ENCODE results near the gene LRRC2.
"Not testable (repeated sequence)": the region's sequence is repeated elsewhere in the genome, so short reads cannot be mapped to it uniquely, and the experiment has no call there.

Gene LRRC2

DNA sequence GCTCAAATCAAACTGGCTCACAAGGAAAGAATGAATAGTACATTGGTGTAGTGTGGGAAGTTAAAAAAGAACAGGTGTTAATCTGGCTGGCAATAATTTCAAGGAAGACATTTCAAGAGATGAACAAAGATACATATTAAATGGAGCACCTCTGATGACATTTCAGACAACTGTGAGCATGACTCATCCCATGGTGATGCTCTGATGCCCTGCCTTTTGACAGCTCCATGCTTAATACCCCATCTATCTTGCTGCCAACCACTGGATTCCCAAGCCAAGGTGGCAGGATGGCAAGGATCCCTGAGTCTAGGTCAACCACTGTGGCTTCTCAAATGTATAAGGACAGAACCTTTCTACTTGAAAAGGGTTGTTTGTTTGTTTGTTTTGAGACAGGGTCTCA, 29.3 kb downstream of the LRRC2 start:
- no peak overlapping the region for H3K9ac ChIP-seq (ENCODE audit: insufficient read length)
- DNase-seq (ENCODE audit: low read depth, low spot score) = no peak
- TF ChIP-seq EZH2 (IDR thresholded peaks at IDR 0.05) = no peak
- no peak for TF ChIP-seq POLR2AphosphoS5 (IDR thresholded peaks at IDR 0.05; ENCODE audit: borderline replicate concordance, low read depth, low read length)
- TF ChIP-seq FOXP2 (optimal IDR thresholded peaks at IDR 0.05; ENCODE audit: control extremely low read depth, extremely low read length, insufficient read depth) = no peak
- H3K36me3 ChIP-seq (ENCODE audit: insufficient read depth, low read length) = no peaks in the 10 kb centered on the region
- H3K27ac ChIP-seq = no peak overlapping the region
- no peaks in the 10 kb centered on the region for H3K9me3 ChIP-seq (ENCODE audit: low read depth, low read length)
- no peak overlapping the region for H3K4me3 ChIP-seq

- TF ChIP-seq EZH2 (IDR thresholded peaks at IDR 0.05) (no peak), FOXP2 (optimal IDR thresholded peaks at IDR 0.05; ENCODE audit: control extremely low read depth, extremely low read length, insufficient read depth) (no peak), POLR2AphosphoS5 (IDR thresholded peaks at IDR 0.05; ENCODE audit: borderline replicate concordance, low read depth, low read length) (no peak)
- H3K9ac ChIP-seq (ENCODE audit: insufficient read length) = no peak overlapping the region
- no peaks in the 10 kb centered on the region for H3K36me3 ChIP-seq (ENCODE audit: insufficient read depth, low read length)
- no peaks in the 10 kb centered on the region for H3K9me3 ChIP-seq (ENCODE audit: low read depth, low read length)
- H3K27ac ChIP-seq = no peak overlapping the region
- no peak overlapping the region for H3K4me3 ChIP-seq
- no peak for DNase-seq (ENCODE audit: low read depth, low spot score)
Observed at GRCh38 chr3:46535746-46536145, 30.4 kb downstream of the LRRC2 start.

DNA sequence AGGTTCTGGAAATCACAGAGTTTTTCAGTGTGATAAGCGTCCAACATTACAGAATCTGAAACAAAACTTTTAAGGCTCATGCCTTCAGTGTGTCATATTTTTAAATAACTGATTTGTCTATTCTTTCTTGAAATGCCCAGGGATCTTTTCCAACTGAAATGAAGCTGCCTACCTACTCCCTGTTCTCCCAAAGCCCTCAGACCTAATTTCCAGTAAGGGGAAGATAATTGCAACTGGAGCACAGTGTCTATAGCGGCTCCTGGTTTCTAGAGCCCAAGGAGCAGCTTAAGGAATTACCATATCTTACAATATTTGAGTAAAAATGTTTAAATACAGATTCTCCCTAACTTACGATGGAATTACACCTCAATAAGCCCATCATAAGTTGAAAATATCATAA, 33.0 kb downstream of the LRRC2 start:
- DNase-seq (ENCODE audit: low read depth, low spot score) = no peak
- Histone ChIP-seq H3K9me3 (ENCODE audit: low read depth, low read length) (no peaks in the 10 kb centered on the region), H3K27ac (no peak overlapping the region; the same call in 1 of the 2 replicates), H3K4me3 (no peak overlapping the region), H3K9ac (ENCODE audit: insufficient read length) (no peak overlapping the region), H3K36me3 (ENCODE audit: insufficient read depth, low read length) (no peaks in the 10 kb centered on the region)
- TF ChIP-seq POLR2AphosphoS5 (IDR thresholded peaks at IDR 0.05; ENCODE audit: borderline replicate concordance, low read depth, low read length) (no peak), EZH2 (IDR thresholded peaks at IDR 0.05) (no peak), FOXP2 (optimal IDR thresholded peaks at IDR 0.05; ENCODE audit: control extremely low read depth, extremely low read length, insufficient read depth) (no peak)

GRCh38 chr3:46527239-46527638, 38.9 kb downstream of the LRRC2 start:
- no peak for DNase-seq (ENCODE audit: low read depth, low spot score)
- no peak overlapping the region for H3K4me3 ChIP-seq
- H3K27ac ChIP-seq = no peak overlapping the region
- H3K9me3 ChIP-seq (ENCODE audit: low read depth, low read length) = no peaks in the 10 kb centered on the region
- H3K9ac ChIP-seq (ENCODE audit: insufficient read length) = no peak overlapping the region
- no peaks in the 10 kb centered on the region for H3K36me3 ChIP-seq (ENCODE audit: insufficient read depth, low read length)
- no peak for TF ChIP-seq POLR2AphosphoS5 (IDR thresholded peaks at IDR 0.05; ENCODE audit: borderline replicate concordance, low read depth, low read length)
- no peak for TF ChIP-seq EZH2 (IDR thresholded peaks at IDR 0.05)
- TF ChIP-seq FOXP2 (optimal IDR thresholded peaks at IDR 0.05; ENCODE audit: control extremely low read depth, extremely low read length, insufficient read depth) = no peak

DNA sequence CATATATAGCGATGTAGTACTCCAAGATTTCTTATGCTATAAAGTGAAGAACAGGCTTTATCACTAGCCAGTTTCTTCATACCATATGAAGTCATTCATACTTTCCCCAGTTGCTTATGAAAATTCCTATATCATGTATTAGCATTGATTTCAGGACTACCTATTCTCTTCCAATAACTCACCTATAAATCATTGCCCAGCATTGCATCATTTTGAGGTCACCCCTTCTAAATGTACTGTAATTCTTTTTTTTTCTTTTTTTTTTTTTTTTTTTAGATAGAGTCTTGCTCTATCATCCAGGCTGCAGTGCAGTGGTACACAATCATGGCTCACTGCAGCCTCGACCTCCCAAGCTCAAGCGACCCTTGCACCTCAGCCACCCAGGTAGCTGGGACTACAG, 41.3 kb downstream of the LRRC2 start:
- TF ChIP-seq POLR2AphosphoS5 (IDR thresholded peaks at IDR 0.05; ENCODE audit: borderline replicate concordance, low read depth, low read length) (no peak), FOXP2 (optimal IDR thresholded peaks at IDR 0.05; ENCODE audit: control extremely low read depth, extremely low read length, insufficient read depth) (no peak), EZH2 (IDR thresholded peaks at IDR 0.05) (no peak)

DNA sequence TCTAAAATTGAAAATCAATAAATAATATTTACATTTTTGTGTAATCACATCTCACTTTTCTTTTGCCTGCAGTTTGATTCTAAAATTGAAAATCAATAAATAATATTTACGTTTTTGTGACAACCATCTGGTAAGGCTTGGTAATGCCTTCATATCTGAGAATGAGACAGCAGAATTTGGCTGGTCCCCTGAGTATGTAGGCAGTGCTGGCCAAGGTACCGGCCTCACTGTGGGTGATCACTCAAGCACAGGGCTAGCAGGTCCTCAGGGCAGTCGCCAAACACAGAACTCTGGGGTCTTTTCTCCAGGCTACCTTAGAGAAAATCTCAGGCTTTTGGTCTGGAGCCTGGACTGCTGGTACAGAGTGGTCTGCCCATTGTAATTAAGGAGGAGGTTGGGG, 42.1 kb downstream of the LRRC2 start:
- DNase-seq (ENCODE audit: low read depth, low spot score) = no peak
- Histone ChIP-seq H3K9ac (ENCODE audit: insufficient read length) (no peak overlapping the region), H3K9me3 (ENCODE audit: low read depth, low read length) (no peaks in the 10 kb centered on the region), H3K27ac (no peak overlapping the region), H3K4me3 (no peak overlapping the region), H3K36me3 (ENCODE audit: insufficient read depth, low read length) (no peaks in the 10 kb centered on the region)
- TF ChIP-seq POLR2AphosphoS5 (IDR thresholded peaks at IDR 0.05; ENCODE audit: borderline replicate concordance, low read depth, low read length) (no peak), EZH2 (IDR thresholded peaks at IDR 0.05) (no peak), FOXP2 (optimal IDR thresholded peaks at IDR 0.05; ENCODE audit: control extremely low read depth, extremely low read length, insufficient read depth) (no peak)

More for the DNA sequence above, 41.3 kb downstream of the LRRC2 start:
- Histone ChIP-seq H3K27ac (no peak overlapping the region), H3K4me3 (no peak overlapping the region), H3K9me3 (ENCODE audit: low read depth, low read length) (no peaks in the 10 kb centered on the region), H3K9ac (ENCODE audit: insufficient read length) (no peak overlapping the region), H3K36me3 (ENCODE audit: insufficient read depth, low read length) (no peaks in the 10 kb centered on the region)
- DNase-seq (ENCODE audit: low read depth, low spot score) = no peak

DNA sequence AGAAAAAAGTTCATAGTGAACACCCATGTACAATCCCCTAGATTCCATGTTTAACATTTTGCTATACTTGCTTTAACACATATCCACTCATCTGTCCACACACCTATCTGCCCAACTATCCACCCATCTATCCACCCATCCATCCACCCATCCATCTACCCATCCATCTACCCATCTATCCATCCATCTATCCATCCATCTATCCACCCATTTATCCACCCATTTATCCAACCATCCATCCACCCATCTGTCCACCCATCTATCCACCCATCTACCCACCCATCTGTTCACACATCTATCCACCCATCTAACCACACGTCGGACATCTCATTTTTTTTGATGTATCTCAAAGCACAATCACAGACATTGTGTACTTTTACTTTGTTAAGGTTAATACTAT, 42.5 kb downstream of the LRRC2 start:
- no peak overlapping the region for H3K4me3 ChIP-seq
- DNase-seq (ENCODE audit: low read depth, low spot score) = no peak
- H3K9me3 ChIP-seq (ENCODE audit: low read depth, low read length) = no peaks in the 10 kb centered on the region
- TF ChIP-seq POLR2AphosphoS5 (IDR thresholded peaks at IDR 0.05; ENCODE audit: borderline replicate concordance, low read depth, low read length) (no peak), EZH2 (IDR thresholded peaks at IDR 0.05) (no peak), FOXP2 (optimal IDR thresholded peaks at IDR 0.05; ENCODE audit: control extremely low read depth, extremely low read length, insufficient read depth) (no peak)
- H3K27ac ChIP-seq = no peak overlapping the region
- no peaks in the 10 kb centered on the region for H3K36me3 ChIP-seq (ENCODE audit: insufficient read depth, low read length)
- H3K9ac ChIP-seq (ENCODE audit: insufficient read length) = no peak overlapping the region

- H3K9me3 ChIP-seq (ENCODE audit: low read depth, low read length); H3K36me3 ChIP-seq (ENCODE audit: insufficient read depth, low read length); DNase-seq (ENCODE audit: low read depth, low spot score); H3K4me3 ChIP-seq; H3K9ac ChIP-seq (ENCODE audit: insufficient read length); H3K27ac ChIP-seq: not testable (repeated sequence)
Observed at GRCh38 chr3:46522201-46522600, 43.9 kb downstream of the LRRC2 start.

DNA sequence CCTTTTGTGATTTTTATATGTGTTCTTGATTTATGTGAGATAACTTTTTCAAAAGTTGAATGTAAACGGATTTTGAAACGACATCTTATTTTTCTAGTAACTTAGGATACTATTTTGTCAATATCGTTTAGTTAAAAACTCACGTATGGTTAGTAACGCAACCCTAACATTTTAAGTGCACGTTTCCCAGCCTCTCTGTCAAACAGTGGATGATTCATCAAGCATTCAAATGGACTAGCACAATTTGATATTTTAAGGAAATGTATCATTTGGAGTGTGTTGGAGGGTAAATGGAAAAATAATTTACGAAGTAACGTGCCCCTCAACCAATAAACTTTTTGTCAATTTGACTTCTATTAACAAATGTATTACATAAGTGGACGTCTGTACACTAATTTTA, 45.0 kb downstream of the LRRC2 start:
- H3K9ac ChIP-seq (ENCODE audit: insufficient read length) = no peak overlapping the region
- no peak overlapping the region for H3K27ac ChIP-seq
- no peak for DNase-seq (ENCODE audit: low read depth, low spot score)
- no peak for TF ChIP-seq FOXP2 (optimal IDR thresholded peaks at IDR 0.05; ENCODE audit: control extremely low read depth, extremely low read length, insufficient read depth)
- no peak for TF ChIP-seq EZH2 (IDR thresholded peaks at IDR 0.05)
- TF ChIP-seq POLR2AphosphoS5 (IDR thresholded peaks at IDR 0.05; ENCODE audit: borderline replicate concordance, low read depth, low read length) = no peak
- H3K36me3 ChIP-seq (ENCODE audit: insufficient read depth, low read length) = no peaks in the 10 kb centered on the region
- H3K9me3 ChIP-seq (ENCODE audit: low read depth, low read length) = no peaks in the 10 kb centered on the region
- no peak overlapping the region for H3K4me3 ChIP-seq

Data from SK-N-MC (cell line).